ENCODE results near the gene CCL3. TPM values are rescaled to one million over a fixed set of nuclear protein-coding genes. Genes with fewer than 3 reads are reported as not detected.

CCL3 gene
- total RNA-seq, 1 donor: 0.18 TPM

- DNase-seq (ENCODE audit: low read depth): no peak
- no peak overlapping the region for H3K4me3 ChIP-seq (ENCODE audit: low read depth, low read length)
- no peak for TF ChIP-seq CTCF (IDR thresholded peaks at IDR 0.05; ENCODE audit: insufficient read depth, low read length)
These were observed 42.0 kb upstream of the CCL3 start for GRCh38 chr17:36131931-36132330.

GRCh38 chr17:36131421-36131820 is 41.5 kb upstream of the CCL3 start:
- H3K4me3 ChIP-seq (ENCODE audit: low read depth, low read length): no peak overlapping the region

GRCh38 chr17:36130346-36130745 is 40.4 kb upstream of the CCL3 start:
- H3K4me3 ChIP-seq (ENCODE audit: low read depth, low read length): no peak overlapping the region
- no peak for TF ChIP-seq CTCF (IDR thresholded peaks at IDR 0.05; ENCODE audit: insufficient read depth, low read length)
- DNase-seq (ENCODE audit: low read depth): no peak

More at GRCh38 chr17:36131421-36131820, 41.5 kb upstream of the CCL3 start:
- TF ChIP-seq CTCF (IDR thresholded peaks at IDR 0.05; ENCODE audit: insufficient read depth, low read length): no peak
- DNase-seq (ENCODE audit: low read depth): no peak

GRCh38 chr17:36129616-36130015 is 39.7 kb upstream of the CCL3 start:
- no peak overlapping the region for H3K4me3 ChIP-seq (ENCODE audit: low read depth, low read length)
- DNase-seq (ENCODE audit: low read depth): no peak
- no peak for TF ChIP-seq CTCF (IDR thresholded peaks at IDR 0.05; ENCODE audit: insufficient read depth, low read length)

GRCh38 chr17:36128411-36128978 is 38.6 kb upstream of the CCL3 start:
- DNase-seq (ENCODE audit: low read depth): no peak
- H3K4me3 ChIP-seq (ENCODE audit: low read depth, low read length): no peak overlapping the region

GRCh38 chr17:36127911-36128310 is 38.0 kb upstream of the CCL3 start:
- no peak overlapping the region for H3K4me3 ChIP-seq (ENCODE audit: low read depth, low read length)
- no peak for TF ChIP-seq CTCF (IDR thresholded peaks at IDR 0.05; ENCODE audit: insufficient read depth, low read length)
- DNase-seq (ENCODE audit: low read depth): no peak

More at GRCh38 chr17:36128411-36128978, 38.6 kb upstream of the CCL3 start:
- no peak for TF ChIP-seq CTCF (IDR thresholded peaks at IDR 0.05; ENCODE audit: insufficient read depth, low read length)

Data from fibroblast of the aortic adventitia (primary cell).